ENCODE data around the gene ZSWIM8.

DNA sequence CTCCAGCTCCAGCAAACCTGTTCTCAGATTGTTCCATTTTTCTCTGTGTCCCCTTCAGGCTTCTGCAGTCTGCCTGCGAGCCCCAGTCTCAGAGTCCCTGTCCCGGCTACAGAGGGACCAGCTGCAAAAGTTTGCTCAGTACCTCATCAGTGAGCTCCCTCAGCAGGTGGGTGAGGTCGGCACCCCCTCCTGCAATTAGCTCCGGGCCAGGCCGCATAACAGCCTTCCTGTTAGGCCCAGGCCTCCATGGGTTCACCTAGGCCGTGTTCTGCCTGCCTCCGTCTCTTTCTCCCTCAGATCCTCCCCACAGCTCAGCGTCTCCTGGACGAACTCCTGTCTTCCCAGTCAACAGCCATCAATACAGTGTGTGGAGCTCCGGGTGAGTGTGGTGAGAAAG lies 4.3 kb downstream of the ZSWIM8 start:
- TF ChIP-seq, protein P1, sequence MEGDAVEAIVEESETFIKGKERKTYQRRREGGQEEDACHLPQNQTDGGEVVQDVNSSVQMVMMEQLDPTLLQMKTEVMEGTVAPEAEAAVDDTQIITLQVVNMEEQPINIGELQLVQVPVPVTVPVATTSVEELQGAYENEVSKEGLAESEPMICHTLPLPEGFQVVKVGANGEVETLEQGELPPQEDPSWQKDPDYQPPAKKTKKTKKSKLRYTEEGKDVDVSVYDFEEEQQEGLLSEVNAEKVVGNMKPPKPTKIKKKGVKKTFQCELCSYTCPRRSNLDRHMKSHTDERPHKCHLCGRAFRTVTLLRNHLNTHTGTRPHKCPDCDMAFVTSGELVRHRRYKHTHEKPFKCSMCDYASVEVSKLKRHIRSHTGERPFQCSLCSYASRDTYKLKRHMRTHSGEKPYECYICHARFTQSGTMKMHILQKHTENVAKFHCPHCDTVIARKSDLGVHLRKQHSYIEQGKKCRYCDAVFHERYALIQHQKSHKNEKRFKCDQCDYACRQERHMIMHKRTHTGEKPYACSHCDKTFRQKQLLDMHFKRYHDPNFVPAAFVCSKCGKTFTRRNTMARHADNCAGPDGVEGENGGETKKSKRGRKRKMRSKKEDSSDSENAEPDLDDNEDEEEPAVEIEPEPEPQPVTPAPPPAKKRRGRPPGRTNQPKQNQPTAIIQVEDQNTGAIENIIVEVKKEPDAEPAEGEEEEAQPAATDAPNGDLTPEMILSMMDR (IDR thresholded peaks at IDR 0.05): no peak
- no peak for TF ChIP-seq POLR2A (IDR thresholded peaks at IDR 0.05)
- TF ChIP-seq POLR2AphosphoS5 (IDR thresholded peaks at IDR 0.05; ENCODE audit: insufficient read depth in 1 of 2, low read depth in 1 of 2): no peak
